PFSK-1 (cell line): ENCODE results near the gene ATG4D.

Experiments
- SIN3A ChIP-seq: IDR thresholded peaks from 2 replicates; pipeline ENCODE4 v1.6.1; 2012; ENCODE audit warnings: mild to moderate bottlenecking, low read length, moderate library complexity, borderline replicate concordance; ENCODE audit not compliant: insufficient read depth
- TAF1 ChIP-seq: IDR thresholded peaks from 2 replicates; pipeline ENCODE4 v1.6.1; 2012; ENCODE audit warnings: low read length, control low read depth, borderline replicate concordance; ENCODE audit not compliant: insufficient read depth
- TF ChIP-seq, protein P1 (sequence below), 2 experiments: IDR thresholded peaks; 2 replicates each; pipeline versions ENCODE4 v1.6.1 to v1.8.0; 2011 to 2012; ENCODE audit warnings: low read depth in 2 of 2, low read length in 2 of 2, control low read depth in 1 of 2, inconsistent platforms in 1 of 2, mild to moderate bottlenecking in 1 of 2, moderate library complexity in 1 of 2; ENCODE audit not compliant: insufficient read depth in 1 of 2

DNA sequence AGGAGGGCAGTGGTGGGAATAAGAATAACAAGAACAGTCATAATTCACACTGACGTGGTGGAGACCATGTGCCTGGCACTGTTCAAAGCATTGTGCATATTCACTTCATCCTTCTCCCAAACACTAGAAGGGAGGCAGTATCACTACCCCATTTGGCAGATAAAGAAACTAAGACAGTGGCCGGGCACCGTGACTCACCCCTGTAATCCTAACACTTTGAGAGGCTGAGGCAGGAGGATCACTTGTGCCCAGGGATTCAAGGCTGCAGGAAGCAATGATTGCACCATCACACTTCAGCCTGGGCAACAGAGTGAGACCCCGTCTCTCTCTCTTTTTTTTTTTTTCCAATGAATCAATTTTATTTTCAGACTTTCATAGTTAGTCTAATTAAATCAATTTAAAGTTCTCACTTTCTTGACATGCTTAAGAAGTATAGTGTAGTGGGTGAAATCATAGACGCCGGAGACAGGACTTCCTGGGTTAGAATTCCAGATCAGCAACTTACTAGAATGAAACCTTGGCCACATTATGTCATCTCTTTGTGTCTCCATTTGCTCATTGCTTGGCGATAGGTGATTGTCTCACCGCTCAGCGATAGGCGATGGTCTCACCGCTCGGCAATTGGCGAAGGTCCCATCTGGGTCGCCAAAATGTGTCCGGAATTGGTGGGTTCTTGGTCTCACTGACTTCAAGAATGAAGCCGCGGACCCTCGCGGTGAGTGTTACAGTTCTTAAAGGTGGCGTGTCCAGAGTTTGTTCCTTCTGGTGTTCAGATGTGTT lies 5.3 kb upstream of the ATG4D start:
- TF ChIP-seq, protein P1, sequence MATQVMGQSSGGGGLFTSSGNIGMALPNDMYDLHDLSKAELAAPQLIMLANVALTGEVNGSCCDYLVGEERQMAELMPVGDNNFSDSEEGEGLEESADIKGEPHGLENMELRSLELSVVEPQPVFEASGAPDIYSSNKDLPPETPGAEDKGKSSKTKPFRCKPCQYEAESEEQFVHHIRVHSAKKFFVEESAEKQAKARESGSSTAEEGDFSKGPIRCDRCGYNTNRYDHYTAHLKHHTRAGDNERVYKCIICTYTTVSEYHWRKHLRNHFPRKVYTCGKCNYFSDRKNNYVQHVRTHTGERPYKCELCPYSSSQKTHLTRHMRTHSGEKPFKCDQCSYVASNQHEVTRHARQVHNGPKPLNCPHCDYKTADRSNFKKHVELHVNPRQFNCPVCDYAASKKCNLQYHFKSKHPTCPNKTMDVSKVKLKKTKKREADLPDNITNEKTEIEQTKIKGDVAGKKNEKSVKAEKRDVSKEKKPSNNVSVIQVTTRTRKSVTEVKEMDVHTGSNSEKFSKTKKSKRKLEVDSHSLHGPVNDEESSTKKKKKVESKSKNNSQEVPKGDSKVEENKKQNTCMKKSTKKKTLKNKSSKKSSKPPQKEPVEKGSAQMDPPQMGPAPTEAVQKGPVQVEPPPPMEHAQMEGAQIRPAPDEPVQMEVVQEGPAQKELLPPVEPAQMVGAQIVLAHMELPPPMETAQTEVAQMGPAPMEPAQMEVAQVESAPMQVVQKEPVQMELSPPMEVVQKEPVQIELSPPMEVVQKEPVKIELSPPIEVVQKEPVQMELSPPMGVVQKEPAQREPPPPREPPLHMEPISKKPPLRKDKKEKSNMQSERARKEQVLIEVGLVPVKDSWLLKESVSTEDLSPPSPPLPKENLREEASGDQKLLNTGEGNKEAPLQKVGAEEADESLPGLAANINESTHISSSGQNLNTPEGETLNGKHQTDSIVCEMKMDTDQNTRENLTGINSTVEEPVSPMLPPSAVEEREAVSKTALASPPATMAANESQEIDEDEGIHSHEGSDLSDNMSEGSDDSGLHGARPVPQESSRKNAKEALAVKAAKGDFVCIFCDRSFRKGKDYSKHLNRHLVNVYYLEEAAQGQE (IDR thresholded peaks at IDR 0.05; ENCODE audit: insufficient read depth in 1 of 2, low read depth in 2 of 2, low read length in 2 of 2), result no peak
- TF ChIP-seq SIN3A (no peak), TAF1 (no peak)
